ENCODE results near the gene PCDH19.

The PCDH19 gene

DNA sequence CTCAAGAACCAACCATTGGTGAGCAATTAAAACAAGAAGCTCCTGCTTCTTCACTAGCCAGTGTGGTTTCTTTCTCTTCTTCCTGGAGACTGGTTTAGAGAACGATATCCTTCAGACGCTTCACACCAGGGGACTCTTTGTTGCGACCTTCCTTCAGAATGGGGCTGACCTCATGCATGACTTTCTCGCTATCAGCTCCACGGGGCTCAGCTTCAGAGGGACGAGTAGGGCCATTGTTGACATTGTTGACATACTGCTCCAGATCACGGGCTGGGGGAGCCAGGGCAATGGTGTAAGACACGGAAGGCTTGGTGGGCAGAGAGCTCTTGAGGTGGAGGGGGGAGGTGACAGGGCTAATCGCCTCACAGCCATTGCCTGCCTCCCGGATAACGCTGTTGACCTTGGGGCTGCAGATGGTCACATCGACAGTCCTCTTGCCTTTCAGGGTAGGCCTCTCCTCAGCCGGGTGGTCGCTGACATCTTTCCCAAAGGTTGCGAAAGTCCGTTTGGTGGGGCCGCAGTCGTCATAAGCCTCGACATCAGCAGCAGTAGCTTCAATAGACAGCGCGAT is 113.8 kb downstream of the PCDH19 start:
- DNase-seq (ENCODE audit: low read depth), result no peak
- H3K4me3 ChIP-seq (ENCODE audit: low read depth, low read length), result no peak overlapping the region
- TF ChIP-seq, protein P1, sequence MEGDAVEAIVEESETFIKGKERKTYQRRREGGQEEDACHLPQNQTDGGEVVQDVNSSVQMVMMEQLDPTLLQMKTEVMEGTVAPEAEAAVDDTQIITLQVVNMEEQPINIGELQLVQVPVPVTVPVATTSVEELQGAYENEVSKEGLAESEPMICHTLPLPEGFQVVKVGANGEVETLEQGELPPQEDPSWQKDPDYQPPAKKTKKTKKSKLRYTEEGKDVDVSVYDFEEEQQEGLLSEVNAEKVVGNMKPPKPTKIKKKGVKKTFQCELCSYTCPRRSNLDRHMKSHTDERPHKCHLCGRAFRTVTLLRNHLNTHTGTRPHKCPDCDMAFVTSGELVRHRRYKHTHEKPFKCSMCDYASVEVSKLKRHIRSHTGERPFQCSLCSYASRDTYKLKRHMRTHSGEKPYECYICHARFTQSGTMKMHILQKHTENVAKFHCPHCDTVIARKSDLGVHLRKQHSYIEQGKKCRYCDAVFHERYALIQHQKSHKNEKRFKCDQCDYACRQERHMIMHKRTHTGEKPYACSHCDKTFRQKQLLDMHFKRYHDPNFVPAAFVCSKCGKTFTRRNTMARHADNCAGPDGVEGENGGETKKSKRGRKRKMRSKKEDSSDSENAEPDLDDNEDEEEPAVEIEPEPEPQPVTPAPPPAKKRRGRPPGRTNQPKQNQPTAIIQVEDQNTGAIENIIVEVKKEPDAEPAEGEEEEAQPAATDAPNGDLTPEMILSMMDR (IDR thresholded peaks at IDR 0.05; ENCODE audit: low read depth, low read length), result no peak
- TF ChIP-seq MYC (IDR thresholded peaks at IDR 0.05; ENCODE audit: low read depth, low read length) (no peak), POLR2A (IDR thresholded peaks at IDR 0.05; ENCODE audit: extremely low read depth, insufficient read length) (no peak)
- TF ChIP-seq, protein P2, sequence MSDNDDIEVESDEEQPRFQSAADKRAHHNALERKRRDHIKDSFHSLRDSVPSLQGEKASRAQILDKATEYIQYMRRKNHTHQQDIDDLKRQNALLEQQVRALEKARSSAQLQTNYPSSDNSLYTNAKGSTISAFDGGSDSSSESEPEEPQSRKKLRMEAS (IDR thresholded peaks at IDR 0.05; ENCODE audit: low read depth, low read length), result no peak

DNA sequence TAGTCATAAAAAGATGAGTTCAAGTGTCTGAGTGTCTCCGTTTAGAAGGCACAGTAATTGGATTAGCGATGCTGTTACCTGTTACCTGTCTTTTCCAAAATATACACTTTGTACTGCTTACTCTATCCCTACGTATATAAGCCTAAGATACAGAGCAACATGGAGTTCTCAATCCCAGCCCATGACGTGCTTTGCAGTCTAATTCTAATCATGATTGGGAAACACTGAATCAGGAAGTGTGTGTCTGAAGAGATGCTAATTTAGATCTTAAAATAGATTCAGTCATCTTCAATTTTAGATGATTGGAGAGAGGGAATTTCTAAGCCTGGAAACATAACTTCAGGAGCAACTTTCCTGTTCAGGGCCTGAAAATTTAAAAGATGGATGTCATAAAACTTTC is 115.1 kb downstream of the PCDH19 start:
- DNase-seq (ENCODE audit: low read depth), result no peak
- TF ChIP-seq POLR2A (IDR thresholded peaks at IDR 0.05; ENCODE audit: extremely low read depth, insufficient read length), result no peak
- TF ChIP-seq, protein P2 (IDR thresholded peaks at IDR 0.05; ENCODE audit: low read depth, low read length), result no peak
- TF ChIP-seq, protein P1 (IDR thresholded peaks at IDR 0.05; ENCODE audit: low read depth, low read length), result no peak
- TF ChIP-seq MYC (IDR thresholded peaks at IDR 0.05; ENCODE audit: low read depth, low read length), result no peak
- H3K4me3 ChIP-seq (ENCODE audit: low read depth, low read length), result no peak overlapping the region

DNA sequence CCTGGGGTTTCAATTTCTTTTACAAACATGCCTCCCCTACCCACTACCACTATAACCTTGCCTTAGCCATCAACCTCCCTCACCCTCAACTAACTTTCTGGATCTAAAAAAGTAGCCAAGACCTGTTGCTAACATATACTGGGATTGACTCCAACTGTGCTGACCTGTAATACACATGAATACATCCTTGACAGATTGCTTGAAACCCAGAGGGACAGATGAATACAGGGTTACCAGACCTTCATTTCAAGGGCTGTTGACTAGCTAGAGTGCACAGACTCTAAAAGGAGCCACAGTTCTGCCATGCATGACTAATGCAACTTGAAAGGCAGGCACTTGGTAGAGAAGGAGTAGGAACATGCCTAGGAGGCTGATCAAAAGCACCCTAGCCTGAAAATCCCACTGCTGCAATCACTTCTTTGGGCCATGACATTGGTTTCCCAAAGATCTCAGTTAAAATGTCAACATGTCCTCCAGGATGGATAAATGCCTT is 121.0 kb downstream of the PCDH19 start:
- H3K4me3 ChIP-seq (ENCODE audit: low read depth, low read length), result no peak overlapping the region
- DNase-seq (ENCODE audit: low read depth), result no peak
- TF ChIP-seq MYC (IDR thresholded peaks at IDR 0.05; ENCODE audit: low read depth, low read length), result no peak
- TF ChIP-seq, protein P2 (IDR thresholded peaks at IDR 0.05; ENCODE audit: low read depth, low read length), result no peak
- no peak for TF ChIP-seq POLR2A (IDR thresholded peaks at IDR 0.05; ENCODE audit: extremely low read depth, insufficient read length)
- TF ChIP-seq, protein P1 (IDR thresholded peaks at IDR 0.05; ENCODE audit: low read depth, low read length), result no peak

DNA sequence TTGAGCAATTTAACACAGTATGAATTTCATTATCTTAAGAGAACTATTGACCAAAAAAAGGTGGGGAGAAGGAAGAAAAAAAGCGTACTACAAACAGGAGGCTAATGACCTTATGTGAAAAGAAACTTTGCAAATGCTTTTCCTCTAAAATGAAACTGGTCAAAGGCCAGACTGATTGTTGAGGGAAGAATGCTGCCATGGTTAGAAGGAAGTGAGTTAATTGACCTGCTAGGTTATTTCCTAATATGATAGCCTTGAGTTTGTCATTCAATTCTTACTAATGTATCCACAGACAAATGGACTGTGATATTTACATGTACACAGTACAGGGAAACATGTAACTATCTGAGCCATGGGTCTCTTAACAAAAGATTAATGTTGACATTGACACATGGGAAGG is 132.8 kb downstream of the PCDH19 start:
- DNase-seq (ENCODE audit: low read depth), result no peak
- TF ChIP-seq, protein P1 (IDR thresholded peaks at IDR 0.05; ENCODE audit: low read depth, low read length), result no peak
- TF ChIP-seq MYC (IDR thresholded peaks at IDR 0.05; ENCODE audit: low read depth, low read length), result no peak
- TF ChIP-seq, protein P2 (IDR thresholded peaks at IDR 0.05; ENCODE audit: low read depth, low read length), result no peak
- TF ChIP-seq POLR2A (IDR thresholded peaks at IDR 0.05; ENCODE audit: extremely low read depth, insufficient read length), result no peak
- no peak overlapping the region for H3K4me3 ChIP-seq (ENCODE audit: low read depth, low read length)

DNA sequence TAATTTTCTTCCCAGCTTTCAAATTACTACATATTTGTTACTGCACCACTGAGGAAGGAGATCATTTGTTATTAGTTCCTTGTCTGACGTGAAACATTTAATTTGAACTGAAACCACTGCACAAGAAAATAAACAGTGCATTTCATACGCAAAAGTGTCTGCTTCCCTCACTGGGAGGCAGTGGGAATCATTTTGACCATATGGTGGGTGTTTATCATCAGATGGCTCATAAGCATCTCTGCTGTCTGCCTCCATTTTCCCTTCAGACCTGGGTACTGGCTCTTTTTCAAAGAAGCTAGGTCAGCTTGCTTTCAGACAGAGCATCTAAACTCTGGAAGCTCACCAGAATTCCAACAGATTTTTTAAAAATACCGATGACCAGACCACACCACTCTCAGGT is 135.2 kb downstream of the PCDH19 start:
- TF ChIP-seq POLR2A (IDR thresholded peaks at IDR 0.05; ENCODE audit: extremely low read depth, insufficient read length), result no peak
- TF ChIP-seq MYC (IDR thresholded peaks at IDR 0.05; ENCODE audit: low read depth, low read length), result no peak
- TF ChIP-seq, protein P2 (IDR thresholded peaks at IDR 0.05; ENCODE audit: low read depth, low read length), result no peak
- TF ChIP-seq, protein P1 (IDR thresholded peaks at IDR 0.05; ENCODE audit: low read depth, low read length), result no peak

More for the DNA sequence above, 135.2 kb downstream of the PCDH19 start:
- no peak for DNase-seq (ENCODE audit: low read depth)
- no peak overlapping the region for H3K4me3 ChIP-seq (ENCODE audit: low read depth, low read length)
